ENCODE data around the gene RETNLB. TPM values are rescaled to one million over a fixed set of nuclear protein-coding genes. Genes with fewer than 3 reads are reported as not detected.

The RETNLB gene
- total RNA-seq, 1 donor from 2014 or later: not detected

GRCh38 chr3:108744762-108745161, 12.4 kb downstream of the RETNLB start:
- H3K9me3 ChIP-seq (ENCODE audit: control insufficient read depth in 3 of 3, low read length in 3 of 3): peaks cover 0 to 3% (median 2%) of the 10 kb centered on the region in 3 donors
- H3K4me1 ChIP-seq (ENCODE audit: control insufficient read depth in 3 of 3, insufficient read depth in 3 of 3, low read length in 3 of 3): no peaks in the 10 kb centered on the region
- H3K9ac ChIP-seq (ENCODE audit: low read depth in 1 of 3, low read length in 3 of 3): no peak overlapping the region
- H3K27me3 ChIP-seq (ENCODE audit: control insufficient read depth in 3 of 3, insufficient read depth in 3 of 3, low read length in 3 of 3): no peaks in the 10 kb centered on the region
- no peak overlapping the region for H3K4me3 ChIP-seq (ENCODE audit: low read length in 3 of 3)
- H3K27ac ChIP-seq (ENCODE audit: low read depth, low read length): no peak overlapping the region
- H3K36me3 ChIP-seq (ENCODE audit: control insufficient read depth in 3 of 3, insufficient read depth in 3 of 3, low read length in 3 of 3): no peaks in the 10 kb centered on the region

DNA sequence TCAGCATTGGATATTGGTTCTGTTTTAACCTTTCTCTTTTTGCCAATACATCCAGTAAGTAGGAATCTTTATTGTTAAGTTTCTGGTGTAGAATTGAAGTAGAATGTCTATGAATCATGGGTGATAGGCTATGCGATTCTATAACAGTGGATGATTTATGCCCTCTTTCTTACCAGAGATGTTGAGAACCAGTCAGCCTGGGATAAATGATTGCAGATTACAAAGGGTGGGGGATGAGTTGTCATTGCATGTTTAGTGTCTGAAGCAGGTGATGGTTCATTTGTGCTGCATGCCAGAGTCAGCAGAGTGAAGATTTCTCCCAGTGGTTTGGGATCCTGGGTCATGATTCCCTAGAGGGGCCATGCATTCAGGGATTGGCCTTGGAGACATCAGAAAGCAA, 14.3 kb downstream of the RETNLB start:
- H3K9ac ChIP-seq (ENCODE audit: low read depth in 1 of 3, low read length in 3 of 3): no peak overlapping the region
- H3K27ac ChIP-seq (ENCODE audit: low read depth, low read length): no peak overlapping the region
- no peaks in the 10 kb centered on the region for H3K27me3 ChIP-seq (ENCODE audit: control insufficient read depth in 3 of 3, insufficient read depth in 3 of 3, low read length in 3 of 3)
- H3K4me1 ChIP-seq (ENCODE audit: control insufficient read depth in 3 of 3, insufficient read depth in 3 of 3, low read length in 3 of 3): no peaks in the 10 kb centered on the region
- H3K9me3 ChIP-seq (ENCODE audit: control insufficient read depth in 3 of 3, low read length in 3 of 3): peaks cover 0 to 3% (median 2%) of the 10 kb centered on the region in 3 donors
- no peaks in the 10 kb centered on the region for H3K36me3 ChIP-seq (ENCODE audit: control insufficient read depth in 3 of 3, insufficient read depth in 3 of 3, low read length in 3 of 3)
- no peak overlapping the region for H3K4me3 ChIP-seq (ENCODE audit: low read length in 3 of 3)

DNA sequence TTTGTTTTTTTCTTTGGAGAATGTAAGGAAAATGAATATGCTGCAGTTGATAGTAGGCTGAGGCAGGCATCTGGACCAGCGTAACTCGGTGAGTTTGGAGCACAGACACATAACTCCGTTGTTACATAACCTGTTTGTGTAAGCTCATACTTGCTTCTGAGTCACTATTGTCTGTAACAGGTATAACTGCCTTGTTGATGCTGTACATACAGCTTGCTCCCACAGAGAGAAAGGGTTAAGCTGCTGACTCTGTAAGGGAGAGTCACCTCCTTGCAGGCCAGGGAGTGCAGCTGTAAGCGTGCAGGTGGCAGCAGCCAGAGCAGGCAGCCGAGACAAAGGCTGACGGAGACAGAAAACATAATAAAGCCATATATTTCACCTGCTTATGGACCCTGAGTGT, 20.4 kb downstream of the RETNLB start:
- Histone ChIP-seq H3K9me3 (ENCODE audit: control insufficient read depth in 3 of 3, low read length in 3 of 3) (no peaks in the 10 kb centered on the region), H3K9ac (ENCODE audit: low read depth in 1 of 3, low read length in 3 of 3) (no peak overlapping the region), H3K36me3 (ENCODE audit: control insufficient read depth in 3 of 3, insufficient read depth in 3 of 3, low read length in 3 of 3) (no peaks in the 10 kb centered on the region), H3K4me1 (ENCODE audit: control insufficient read depth in 3 of 3, insufficient read depth in 3 of 3, low read length in 3 of 3) (no peaks in the 10 kb centered on the region), H3K4me3 (ENCODE audit: low read length in 3 of 3) (no peak overlapping the region), H3K27me3 (ENCODE audit: control insufficient read depth in 3 of 3, insufficient read depth in 3 of 3, low read length in 3 of 3) (no peaks in the 10 kb centered on the region), H3K27ac (ENCODE audit: low read depth, low read length) (no peak overlapping the region)

DNA sequence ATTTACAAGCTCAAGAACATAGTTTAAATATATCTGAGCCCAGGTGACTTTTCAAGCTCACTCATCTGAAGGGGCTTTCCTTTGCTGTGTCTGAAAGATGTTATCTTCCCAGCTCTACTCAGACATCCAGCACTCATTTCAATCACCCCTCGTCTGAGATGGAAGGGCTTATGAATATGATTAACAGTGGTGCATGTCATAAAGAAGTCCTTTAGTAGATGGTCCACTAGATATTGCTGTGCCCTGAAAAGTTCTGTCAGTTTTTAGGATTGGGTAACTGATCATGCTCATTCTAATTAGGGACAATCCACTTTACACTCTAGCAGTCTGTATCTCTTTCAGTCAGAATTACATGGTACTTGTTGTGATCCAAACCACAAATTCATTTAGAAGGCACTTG, 28.3 kb downstream of the RETNLB start:
- H3K9ac ChIP-seq (ENCODE audit: low read depth in 1 of 3, low read length in 3 of 3): no peak overlapping the region
- no peak overlapping the region for H3K4me3 ChIP-seq (ENCODE audit: low read length in 3 of 3)
- no peaks in the 10 kb centered on the region for H3K36me3 ChIP-seq (ENCODE audit: control insufficient read depth in 3 of 3, insufficient read depth in 3 of 3, low read length in 3 of 3)
- no peak overlapping the region for H3K27ac ChIP-seq (ENCODE audit: low read depth, low read length)
- no peaks in the 10 kb centered on the region for H3K4me1 ChIP-seq (ENCODE audit: control insufficient read depth in 3 of 3, insufficient read depth in 3 of 3, low read length in 3 of 3)
- peaks cover 0 to 2% (median 0%) of the 10 kb centered on the region in 3 donors for H3K9me3 ChIP-seq (ENCODE audit: control insufficient read depth in 3 of 3, low read length in 3 of 3)
- no peaks in the 10 kb centered on the region for H3K27me3 ChIP-seq (ENCODE audit: control insufficient read depth in 3 of 3, insufficient read depth in 3 of 3, low read length in 3 of 3)

DNA sequence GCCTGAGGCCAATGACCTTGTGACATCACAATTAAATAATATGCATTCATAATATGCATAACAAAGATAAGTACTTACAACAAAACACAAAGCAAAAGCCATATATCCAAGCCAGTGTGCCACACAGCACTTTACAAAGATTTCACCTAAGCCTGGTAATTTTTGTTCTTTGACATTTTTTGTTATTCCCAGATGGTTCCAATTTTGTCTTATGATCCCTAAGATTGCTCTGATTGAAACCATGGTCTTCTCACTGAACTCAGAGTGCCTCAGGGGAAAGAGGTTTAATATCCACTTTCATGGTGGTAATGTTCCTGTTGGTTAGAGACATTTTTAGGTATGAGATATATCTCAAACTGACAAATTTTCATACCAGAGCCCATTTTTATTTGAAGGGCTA, 29.1 kb downstream of the RETNLB start:
- Histone ChIP-seq H3K27ac (ENCODE audit: low read depth, low read length) (no peak overlapping the region), H3K36me3 (ENCODE audit: control insufficient read depth in 3 of 3, insufficient read depth in 3 of 3, low read length in 3 of 3) (no peaks in the 10 kb centered on the region), H3K9me3 (ENCODE audit: control insufficient read depth in 3 of 3, low read length in 3 of 3) (peaks cover 0 to 2% (median 0%) of the 10 kb centered on the region in 3 donors), H3K4me3 (ENCODE audit: low read length in 3 of 3) (no peak overlapping the region), H3K27me3 (ENCODE audit: control insufficient read depth in 3 of 3, insufficient read depth in 3 of 3, low read length in 3 of 3) (no peaks in the 10 kb centered on the region), H3K4me1 (ENCODE audit: control insufficient read depth in 3 of 3, insufficient read depth in 3 of 3, low read length in 3 of 3) (no peaks in the 10 kb centered on the region), H3K9ac (ENCODE audit: low read depth in 1 of 3, low read length in 3 of 3) (no peak overlapping the region)

- Histone ChIP-seq H3K4me3 (ENCODE audit: low read length in 3 of 3) (no peak overlapping the region), H3K27me3 (ENCODE audit: control insufficient read depth in 3 of 3, insufficient read depth in 3 of 3, low read length in 3 of 3) (no peaks in the 10 kb centered on the region), H3K9ac (ENCODE audit: low read depth in 1 of 3, low read length in 3 of 3) (no peak overlapping the region), H3K4me1 (ENCODE audit: control insufficient read depth in 3 of 3, insufficient read depth in 3 of 3, low read length in 3 of 3) (no peaks in the 10 kb centered on the region), H3K36me3 (ENCODE audit: control insufficient read depth in 3 of 3, insufficient read depth in 3 of 3, low read length in 3 of 3) (no peaks in the 10 kb centered on the region), H3K27ac (ENCODE audit: low read depth, low read length) (no peak overlapping the region), H3K9me3 (ENCODE audit: control insufficient read depth in 3 of 3, low read length in 3 of 3) (peaks cover 0 to 2% (median 0%) of the 10 kb centered on the region in 3 donors)
These were observed 33.1 kb downstream of the RETNLB start for GRCh38 chr3:108724101-108724500.

DNA sequence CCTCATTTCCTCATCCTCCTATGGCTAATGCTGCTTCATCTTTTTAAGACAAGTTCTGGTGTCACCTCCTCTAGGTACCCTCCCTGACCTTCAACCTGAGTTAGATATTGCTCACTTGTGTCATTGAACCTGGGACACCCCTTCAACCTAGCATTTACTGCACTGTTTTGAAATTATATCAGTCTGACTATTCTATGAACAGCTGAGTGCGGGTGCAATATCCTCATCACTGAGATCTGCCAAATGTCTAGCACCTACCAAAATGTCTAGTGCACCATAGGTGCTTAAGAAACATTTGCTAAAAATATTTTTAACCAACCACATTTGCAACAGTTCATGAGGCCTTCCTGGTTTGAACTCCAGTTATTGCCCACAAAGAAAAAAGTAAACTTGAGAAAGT, 34.5 kb downstream of the RETNLB start:
- H3K36me3 ChIP-seq (ENCODE audit: control insufficient read depth in 3 of 3, insufficient read depth in 3 of 3, low read length in 3 of 3): no peaks in the 10 kb centered on the region
- H3K4me3 ChIP-seq (ENCODE audit: low read length in 3 of 3): no peak overlapping the region
- H3K4me1 ChIP-seq (ENCODE audit: control insufficient read depth in 3 of 3, insufficient read depth in 3 of 3, low read length in 3 of 3): no peaks in the 10 kb centered on the region
- H3K27me3 ChIP-seq (ENCODE audit: control insufficient read depth in 3 of 3, insufficient read depth in 3 of 3, low read length in 3 of 3): no peaks in the 10 kb centered on the region
- no peak overlapping the region for H3K9ac ChIP-seq (ENCODE audit: low read depth in 1 of 3, low read length in 3 of 3)
- H3K27ac ChIP-seq (ENCODE audit: low read depth, low read length): no peak overlapping the region
- H3K9me3 ChIP-seq (ENCODE audit: control insufficient read depth in 3 of 3, low read length in 3 of 3): peaks cover 0 to 2% (median 0%) of the 10 kb centered on the region in 3 donors

DNA sequence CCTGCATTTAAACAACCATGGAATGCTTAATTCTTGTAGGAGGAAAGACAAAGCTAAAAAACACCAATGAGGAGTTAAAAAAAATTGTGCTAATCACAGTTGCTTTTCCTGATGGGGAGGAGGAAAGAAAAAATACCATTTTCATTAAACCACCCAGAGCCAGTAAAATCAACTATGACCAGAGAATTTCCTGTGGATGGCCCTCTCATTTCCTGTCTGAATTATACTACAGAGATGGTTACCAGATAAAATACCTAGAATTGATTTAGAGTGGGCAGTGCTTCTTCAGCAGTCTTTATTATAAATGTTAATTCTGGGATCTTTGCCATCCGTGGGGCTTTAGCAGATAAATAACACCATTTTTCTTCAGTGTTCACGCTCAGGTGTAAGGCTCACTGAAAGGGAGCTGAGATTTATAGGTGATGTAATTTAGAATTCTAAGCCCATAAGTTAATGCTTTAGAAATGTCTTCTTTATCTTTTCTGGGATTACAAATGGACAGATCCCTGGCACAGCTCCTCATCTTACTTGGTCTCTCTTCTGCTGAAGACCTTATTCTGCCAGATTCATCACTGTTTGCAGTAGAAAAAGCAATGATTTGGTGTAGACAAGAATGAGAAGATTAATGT, 37.9 kb downstream of the RETNLB start:
- H3K27me3 ChIP-seq (ENCODE audit: control insufficient read depth in 3 of 3, insufficient read depth in 3 of 3, low read length in 3 of 3): no peaks in the 10 kb centered on the region
- H3K9ac ChIP-seq (ENCODE audit: low read depth in 1 of 3, low read length in 3 of 3): no peak overlapping the region
- H3K27ac ChIP-seq (ENCODE audit: low read depth, low read length): no peak overlapping the region
- no peak overlapping the region for H3K4me3 ChIP-seq (ENCODE audit: low read length in 3 of 3)
- no peaks in the 10 kb centered on the region for H3K4me1 ChIP-seq (ENCODE audit: control insufficient read depth in 3 of 3, insufficient read depth in 3 of 3, low read length in 3 of 3)
- no peaks in the 10 kb centered on the region for H3K36me3 ChIP-seq (ENCODE audit: control insufficient read depth in 3 of 3, insufficient read depth in 3 of 3, low read length in 3 of 3)
- no peaks in the 10 kb centered on the region for H3K9me3 ChIP-seq (ENCODE audit: control insufficient read depth in 3 of 3, low read length in 3 of 3)

GRCh38 chr3:108718454-108718853, 38.8 kb downstream of the RETNLB start:
- no peaks in the 10 kb centered on the region for H3K4me1 ChIP-seq (ENCODE audit: control insufficient read depth in 3 of 3, insufficient read depth in 3 of 3, low read length in 3 of 3)
- no peaks in the 10 kb centered on the region for H3K27me3 ChIP-seq (ENCODE audit: control insufficient read depth in 3 of 3, insufficient read depth in 3 of 3, low read length in 3 of 3)
- H3K36me3 ChIP-seq (ENCODE audit: control insufficient read depth in 3 of 3, insufficient read depth in 3 of 3, low read length in 3 of 3): no peaks in the 10 kb centered on the region
- H3K27ac ChIP-seq (ENCODE audit: low read depth, low read length): no peak overlapping the region
- H3K9ac ChIP-seq (ENCODE audit: low read depth in 1 of 3, low read length in 3 of 3): no peak overlapping the region
- no peak overlapping the region for H3K4me3 ChIP-seq (ENCODE audit: low read length in 3 of 3)
- H3K9me3 ChIP-seq (ENCODE audit: control insufficient read depth in 3 of 3, low read length in 3 of 3): no peaks in the 10 kb centered on the region

DNA sequence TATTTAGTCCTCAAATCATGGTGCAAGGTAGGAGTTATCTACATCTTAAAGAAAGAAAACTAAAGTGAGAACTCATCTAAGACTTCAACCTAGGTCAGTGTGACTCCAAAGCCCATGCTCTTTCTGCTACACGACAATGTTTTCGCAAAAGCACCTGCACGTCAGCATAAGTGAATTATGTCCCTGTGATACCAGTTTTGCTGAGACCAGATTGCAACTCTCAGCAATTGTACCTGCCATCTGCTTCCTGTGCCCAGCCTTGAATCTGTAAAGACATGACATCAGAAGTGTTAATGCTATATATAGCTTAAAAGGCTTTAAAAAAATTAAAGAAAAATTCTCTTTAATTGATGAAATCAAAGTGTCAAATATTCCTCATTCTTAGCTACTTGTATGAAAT, 43.4 kb downstream of the RETNLB start:
- Histone ChIP-seq H3K27me3 (ENCODE audit: control insufficient read depth in 3 of 3, insufficient read depth in 3 of 3, low read length in 3 of 3) (peaks cover 0 to 2% (median 0%) of the 10 kb centered on the region in 3 donors), H3K9me3 (ENCODE audit: control insufficient read depth in 3 of 3, low read length in 3 of 3) (no peaks in the 10 kb centered on the region), H3K4me3 (ENCODE audit: low read length in 3 of 3) (no peak overlapping the region), H3K9ac (ENCODE audit: low read depth in 1 of 3, low read length in 3 of 3) (no peak overlapping the region), H3K36me3 (ENCODE audit: control insufficient read depth in 3 of 3, insufficient read depth in 3 of 3, low read length in 3 of 3) (no peaks in the 10 kb centered on the region), H3K4me1 (ENCODE audit: control insufficient read depth in 3 of 3, insufficient read depth in 3 of 3, low read length in 3 of 3) (no peaks in the 10 kb centered on the region), H3K27ac (ENCODE audit: low read depth, low read length) (no peak overlapping the region)

All from skeletal muscle tissue (tissue), 4 donors.